Measurements from ENCODE around the gene ACOXL.

The ACOXL gene

GRCh38 chr2:110858993-110859701 lies 126.8 kb downstream of the ACOXL start:
- H3K4me3 ChIP-seq (replicated peaks; ENCODE audit: low read depth, low read length): peak overlapping the region; percentile 35
- no peaks in the 10 kb centered on the region for H3K27me3 ChIP-seq (replicated peaks; ENCODE audit: control insufficient read depth, insufficient read depth, low read length)
- DNase-seq (ENCODE audit: extremely low read depth, insufficient read length): no peak
- no peaks in the 10 kb centered on the region for H3K36me3 ChIP-seq (ENCODE audit: control insufficient read depth, insufficient read depth, low read length)
- TF ChIP-seq, protein P1, sequence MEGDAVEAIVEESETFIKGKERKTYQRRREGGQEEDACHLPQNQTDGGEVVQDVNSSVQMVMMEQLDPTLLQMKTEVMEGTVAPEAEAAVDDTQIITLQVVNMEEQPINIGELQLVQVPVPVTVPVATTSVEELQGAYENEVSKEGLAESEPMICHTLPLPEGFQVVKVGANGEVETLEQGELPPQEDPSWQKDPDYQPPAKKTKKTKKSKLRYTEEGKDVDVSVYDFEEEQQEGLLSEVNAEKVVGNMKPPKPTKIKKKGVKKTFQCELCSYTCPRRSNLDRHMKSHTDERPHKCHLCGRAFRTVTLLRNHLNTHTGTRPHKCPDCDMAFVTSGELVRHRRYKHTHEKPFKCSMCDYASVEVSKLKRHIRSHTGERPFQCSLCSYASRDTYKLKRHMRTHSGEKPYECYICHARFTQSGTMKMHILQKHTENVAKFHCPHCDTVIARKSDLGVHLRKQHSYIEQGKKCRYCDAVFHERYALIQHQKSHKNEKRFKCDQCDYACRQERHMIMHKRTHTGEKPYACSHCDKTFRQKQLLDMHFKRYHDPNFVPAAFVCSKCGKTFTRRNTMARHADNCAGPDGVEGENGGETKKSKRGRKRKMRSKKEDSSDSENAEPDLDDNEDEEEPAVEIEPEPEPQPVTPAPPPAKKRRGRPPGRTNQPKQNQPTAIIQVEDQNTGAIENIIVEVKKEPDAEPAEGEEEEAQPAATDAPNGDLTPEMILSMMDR (IDR thresholded peaks at IDR 0.05; ENCODE audit: insufficient read depth, low read length, poor library complexity, severe bottlenecking): no peak

DNA sequence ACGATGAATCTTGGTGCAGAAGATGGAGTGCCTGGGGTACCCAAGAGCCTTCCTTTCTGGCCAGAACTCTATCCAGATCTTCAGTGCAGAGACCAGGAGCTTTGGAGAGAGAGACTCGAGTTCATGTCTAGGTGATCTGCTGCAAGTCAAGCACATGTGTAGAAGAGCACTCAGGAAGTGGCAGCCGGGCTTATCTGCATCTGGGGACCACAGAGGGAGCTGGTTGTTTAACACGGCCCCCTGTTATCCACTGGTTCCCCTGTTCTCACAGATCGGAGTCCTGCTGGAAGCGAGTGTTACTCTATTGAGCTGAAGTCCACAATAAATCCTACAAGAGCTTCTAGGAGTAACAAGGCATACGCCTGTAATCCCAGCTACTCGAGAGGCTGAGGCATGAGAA lies 128.3 kb downstream of the ACOXL start:
- DNase-seq (ENCODE audit: extremely low read depth, insufficient read length): no peak
- no peaks in the 10 kb centered on the region for H3K27me3 ChIP-seq (replicated peaks; ENCODE audit: control insufficient read depth, insufficient read depth, low read length)
- TF ChIP-seq, protein P1 (IDR thresholded peaks at IDR 0.05; ENCODE audit: insufficient read depth, low read length, poor library complexity, severe bottlenecking): no peak

GRCh38 chr2:110861616-110862260 lies 129.4 kb downstream of the ACOXL start:
- no peak for DNase-seq (ENCODE audit: extremely low read depth, insufficient read length)
- H3K27me3 ChIP-seq (replicated peaks; ENCODE audit: control insufficient read depth, insufficient read depth, low read length): no peaks in the 10 kb centered on the region
- no peaks in the 10 kb centered on the region for H3K36me3 ChIP-seq (ENCODE audit: control insufficient read depth, insufficient read depth, low read length)
- H3K4me3 ChIP-seq (replicated peaks; ENCODE audit: low read depth, low read length): no peak overlapping the region
- TF ChIP-seq, protein P1 (IDR thresholded peaks at IDR 0.05; ENCODE audit: insufficient read depth, low read length, poor library complexity, severe bottlenecking): no peak

More for the DNA sequence above, 128.3 kb downstream of the ACOXL start:
- H3K36me3 ChIP-seq (ENCODE audit: control insufficient read depth, insufficient read depth, low read length): no peaks in the 10 kb centered on the region
- no peak overlapping the region for H3K4me3 ChIP-seq (replicated peaks; ENCODE audit: low read depth, low read length)

DNA sequence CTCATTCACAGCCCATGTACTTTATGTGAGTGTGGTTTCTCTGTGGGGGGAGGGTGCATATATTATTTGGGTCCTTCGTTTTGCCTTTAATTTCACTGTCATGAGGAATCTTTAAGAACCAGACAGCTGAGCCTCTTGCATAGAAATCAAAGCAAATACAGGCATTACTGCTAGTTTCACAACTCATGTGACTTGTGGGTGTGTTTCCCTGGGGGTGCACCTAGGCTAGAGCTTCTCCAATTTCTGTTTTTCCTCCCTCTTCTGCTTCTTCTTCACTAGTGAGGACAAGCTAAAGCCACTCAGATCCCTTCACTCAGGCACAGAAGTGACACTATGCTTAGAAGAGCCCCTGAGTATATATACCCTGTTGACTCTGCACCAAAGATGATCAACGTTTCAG lies 131.4 kb downstream of the ACOXL start:
- no peaks in the 10 kb centered on the region for H3K27me3 ChIP-seq (replicated peaks; ENCODE audit: control insufficient read depth, insufficient read depth, low read length)
- H3K4me3 ChIP-seq (replicated peaks; ENCODE audit: low read depth, low read length): no peak overlapping the region
- no peak for DNase-seq (ENCODE audit: extremely low read depth, insufficient read length)
- TF ChIP-seq, protein P1 (IDR thresholded peaks at IDR 0.05; ENCODE audit: insufficient read depth, low read length, poor library complexity, severe bottlenecking): no peak
- no peaks in the 10 kb centered on the region for H3K36me3 ChIP-seq (ENCODE audit: control insufficient read depth, insufficient read depth, low read length)

- DNase-seq (ENCODE audit: extremely low read depth, insufficient read length): no peak
- Histone ChIP-seq H3K27me3 (replicated peaks; ENCODE audit: control insufficient read depth, insufficient read depth, low read length) (no peaks in the 10 kb centered on the region), H3K36me3 (ENCODE audit: control insufficient read depth, insufficient read depth, low read length) (no peaks in the 10 kb centered on the region), H3K4me3 (replicated peaks; ENCODE audit: low read depth, low read length) (no peak overlapping the region)
- TF ChIP-seq, protein P1 (IDR thresholded peaks at IDR 0.05; ENCODE audit: insufficient read depth, low read length, poor library complexity, severe bottlenecking): no peak
Observed at GRCh38 chr2:110864176-110864575, 131.8 kb downstream of the ACOXL start.

Measured in GM06990 (cell line).